ENCODE results near the gene PDE1C. TPM values are rescaled to one million over a fixed set of nuclear protein-coding genes. Genes with fewer than 3 reads are reported as not detected.
"Not testable (repeated sequence)": the region's sequence is repeated elsewhere in the genome, so short reads cannot be mapped to it uniquely, and the experiment has no call there.

PDE1C gene
- total RNA-seq, 2 experiments from 2014 or later: not detected

DNA sequence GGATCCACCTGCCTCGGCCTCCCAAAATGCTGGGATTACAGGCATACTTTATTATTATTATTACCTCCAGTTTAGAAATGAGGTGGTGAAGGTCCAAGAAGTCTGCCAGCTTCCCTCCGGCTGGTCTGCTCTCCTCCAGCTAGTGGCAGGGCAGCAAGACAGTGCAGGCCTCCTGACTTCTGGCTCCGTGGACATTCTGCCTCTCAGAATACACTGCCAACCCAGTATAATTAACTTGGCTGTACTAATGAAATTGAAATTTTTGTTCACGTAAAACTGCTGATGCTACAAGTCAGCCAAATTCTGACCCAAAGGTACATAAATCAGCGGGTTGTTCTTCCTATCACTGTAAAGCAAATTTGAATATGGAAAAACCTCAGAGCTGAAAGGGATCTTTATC lies 7.6 kb upstream of the PDE1C start:
- no peaks in the 10 kb centered on the region for H3K4me1 ChIP-seq (ENCODE audit: insufficient read depth, low read length, poor library complexity, severe bottlenecking)
- TF ChIP-seq EZH2phosphoT487 (IDR thresholded peaks at IDR 0.05; ENCODE audit: borderline replicate concordance, low read depth, low read length): no peak
- TF ChIP-seq, protein P1, sequence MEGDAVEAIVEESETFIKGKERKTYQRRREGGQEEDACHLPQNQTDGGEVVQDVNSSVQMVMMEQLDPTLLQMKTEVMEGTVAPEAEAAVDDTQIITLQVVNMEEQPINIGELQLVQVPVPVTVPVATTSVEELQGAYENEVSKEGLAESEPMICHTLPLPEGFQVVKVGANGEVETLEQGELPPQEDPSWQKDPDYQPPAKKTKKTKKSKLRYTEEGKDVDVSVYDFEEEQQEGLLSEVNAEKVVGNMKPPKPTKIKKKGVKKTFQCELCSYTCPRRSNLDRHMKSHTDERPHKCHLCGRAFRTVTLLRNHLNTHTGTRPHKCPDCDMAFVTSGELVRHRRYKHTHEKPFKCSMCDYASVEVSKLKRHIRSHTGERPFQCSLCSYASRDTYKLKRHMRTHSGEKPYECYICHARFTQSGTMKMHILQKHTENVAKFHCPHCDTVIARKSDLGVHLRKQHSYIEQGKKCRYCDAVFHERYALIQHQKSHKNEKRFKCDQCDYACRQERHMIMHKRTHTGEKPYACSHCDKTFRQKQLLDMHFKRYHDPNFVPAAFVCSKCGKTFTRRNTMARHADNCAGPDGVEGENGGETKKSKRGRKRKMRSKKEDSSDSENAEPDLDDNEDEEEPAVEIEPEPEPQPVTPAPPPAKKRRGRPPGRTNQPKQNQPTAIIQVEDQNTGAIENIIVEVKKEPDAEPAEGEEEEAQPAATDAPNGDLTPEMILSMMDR (conservative IDR thresholded peaks at IDR 0.05; ENCODE audit: low read length): no peak
- intact Hi-C loops (cut with micrococcal nuclease; ENCODE audit: unreplicated experiment): no loop called here
- no peaks in the 10 kb centered on the region for H4K20me1 ChIP-seq (ENCODE audit: insufficient read depth, low read length)
- DNase-seq (ENCODE audit: low spot score): no peak
- H3K9me3 ChIP-seq (ENCODE audit: low read length): no peaks in the 10 kb centered on the region
- BruUV-seq (replicated peaks): no TSS peak
- POLR2A ChIA-PET: no interaction called here
- no peak overlapping the region for H3K4me2 ChIP-seq (ENCODE audit: low read length)
- no peak overlapping the region for H2AFZ ChIP-seq (ENCODE audit: low read length)
- H3K27ac ChIP-seq (ENCODE audit: low read depth, low read length, poor library complexity, severe bottlenecking): no peak overlapping the region
- CTCF ChIA-PET (ENCODE audit: unreplicated experiment): no interaction called here
- H3K4me3 ChIP-seq (ENCODE audit: low read depth, low read length, poor library complexity, severe bottlenecking): no peak overlapping the region
- H3K79me2 ChIP-seq (ENCODE audit: insufficient read depth, low read depth, low read length): no peaks in the 10 kb centered on the region
- no peaks in the 10 kb centered on the region for H3K36me3 ChIP-seq (ENCODE audit: insufficient read depth, low read length)
- H3K9me2 ChIP-seq (ENCODE audit: insufficient read depth, low read length): no peaks in the 10 kb centered on the region

DNA sequence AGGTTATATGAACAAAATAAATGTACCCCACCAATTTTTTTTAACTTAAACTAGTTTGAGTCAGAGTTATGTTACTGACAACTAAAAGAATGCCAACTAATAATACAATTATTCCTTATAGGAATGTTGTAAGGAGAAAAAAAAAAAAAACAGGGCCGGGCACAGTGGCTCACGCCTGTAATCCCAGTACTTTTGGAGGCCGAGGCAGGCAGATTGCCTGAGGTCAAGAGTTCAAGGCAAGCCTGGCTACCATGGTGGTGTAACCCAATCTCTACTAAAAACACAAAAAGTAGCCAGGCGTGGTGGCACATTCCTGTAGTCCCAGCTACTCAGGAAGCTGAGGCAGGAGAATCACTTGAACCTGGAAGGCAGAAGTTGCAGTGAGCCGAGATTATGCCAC lies 6.6 kb upstream of the PDE1C start:
- H2AFZ ChIP-seq (ENCODE audit: low read length); BruUV-seq (replicated peaks); CTCF ChIA-PET (ENCODE audit: unreplicated experiment); H3K9me2 ChIP-seq (ENCODE audit: insufficient read depth, low read length); intact Hi-C loops (cut with micrococcal nuclease; ENCODE audit: unreplicated experiment); H3K4me3 ChIP-seq (ENCODE audit: low read depth, low read length, poor library complexity, severe bottlenecking); POLR2A ChIA-PET; H3K27ac ChIP-seq (ENCODE audit: low read depth, low read length, poor library complexity, severe bottlenecking); H3K36me3 ChIP-seq (ENCODE audit: insufficient read depth, low read length); DNase-seq (ENCODE audit: low spot score); H4K20me1 ChIP-seq (ENCODE audit: insufficient read depth, low read length); H3K4me1 ChIP-seq (ENCODE audit: insufficient read depth, low read length, poor library complexity, severe bottlenecking); H3K4me2 ChIP-seq (ENCODE audit: low read length); H3K9me3 ChIP-seq (ENCODE audit: low read length); H3K79me2 ChIP-seq (ENCODE audit: insufficient read depth, low read depth, low read length): not testable (repeated sequence)

DNA sequence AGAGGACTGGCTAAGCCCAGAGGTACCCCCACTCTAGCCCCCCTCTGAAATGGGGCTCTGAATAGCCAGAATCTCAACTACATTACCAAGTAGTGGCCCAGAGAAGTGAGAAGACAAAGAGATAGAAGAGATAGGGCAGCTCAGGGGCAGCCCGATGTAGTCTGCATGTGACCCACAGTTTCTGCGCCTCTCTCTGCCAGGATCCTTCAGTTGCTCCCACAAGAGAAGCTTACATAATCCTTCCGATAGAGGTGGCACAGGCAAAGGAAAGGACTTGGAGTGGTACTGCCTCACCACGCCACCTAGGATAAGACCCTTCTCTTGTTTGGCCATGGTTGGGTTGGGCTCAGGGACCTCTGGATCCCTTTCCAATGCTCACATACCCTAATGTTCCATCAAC lies 5.4 kb upstream of the PDE1C start:
- Histone ChIP-seq H3K36me3 (ENCODE audit: insufficient read depth, low read length) (no peaks in the 10 kb centered on the region), H3K9me3 (ENCODE audit: low read length) (no peaks in the 10 kb centered on the region), H2AFZ (ENCODE audit: low read length) (no peak overlapping the region), H3K4me2 (ENCODE audit: low read length) (no peak overlapping the region), H3K79me2 (ENCODE audit: insufficient read depth, low read depth, low read length) (no peaks in the 10 kb centered on the region), H3K4me3 (ENCODE audit: low read depth, low read length, poor library complexity, severe bottlenecking) (no peak overlapping the region), H3K4me1 (ENCODE audit: insufficient read depth, low read length, poor library complexity, severe bottlenecking) (no peaks in the 10 kb centered on the region), H3K27ac (ENCODE audit: low read depth, low read length, poor library complexity, severe bottlenecking) (no peak overlapping the region), H3K9me2 (ENCODE audit: insufficient read depth, low read length) (no peaks in the 10 kb centered on the region), H4K20me1 (ENCODE audit: insufficient read depth, low read length) (no peaks in the 10 kb centered on the region)
- no TSS peak for BruUV-seq (replicated peaks)
- intact Hi-C loops (cut with micrococcal nuclease; ENCODE audit: unreplicated experiment): no loop called here
- POLR2A ChIA-PET: no interaction called here
- DNase-seq (ENCODE audit: low spot score): no peak
- TF ChIP-seq EZH2phosphoT487 (IDR thresholded peaks at IDR 0.05; ENCODE audit: borderline replicate concordance, low read depth, low read length): no peak
- TF ChIP-seq, protein P1 (conservative IDR thresholded peaks at IDR 0.05; ENCODE audit: low read length): no peak
- CTCF ChIA-PET (ENCODE audit: unreplicated experiment): no interaction called here
